ENCODE measurements around the gene HIGD1B. TPM values are rescaled to one million over a fixed set of nuclear protein-coding genes. Genes with fewer than 3 reads are reported as not detected.
A peak's percentile ranks its signal among the peaks of the same experiment; 100 is the strongest.

HIGD1B gene
- total RNA-seq, 1 donor: not detected

- H3K4me3 ChIP-seq (ENCODE audit: low read depth, low read length): no peak overlapping the region
- DNase-seq (ENCODE audit: low read depth): no peak
- no peak for TF ChIP-seq CTCF (IDR thresholded peaks at IDR 0.05; ENCODE audit: insufficient read depth, low read depth, low read length)
Measured at GRCh38 chr17:44877121-44877520, 29.4 kb downstream of the HIGD1B start.

DNA sequence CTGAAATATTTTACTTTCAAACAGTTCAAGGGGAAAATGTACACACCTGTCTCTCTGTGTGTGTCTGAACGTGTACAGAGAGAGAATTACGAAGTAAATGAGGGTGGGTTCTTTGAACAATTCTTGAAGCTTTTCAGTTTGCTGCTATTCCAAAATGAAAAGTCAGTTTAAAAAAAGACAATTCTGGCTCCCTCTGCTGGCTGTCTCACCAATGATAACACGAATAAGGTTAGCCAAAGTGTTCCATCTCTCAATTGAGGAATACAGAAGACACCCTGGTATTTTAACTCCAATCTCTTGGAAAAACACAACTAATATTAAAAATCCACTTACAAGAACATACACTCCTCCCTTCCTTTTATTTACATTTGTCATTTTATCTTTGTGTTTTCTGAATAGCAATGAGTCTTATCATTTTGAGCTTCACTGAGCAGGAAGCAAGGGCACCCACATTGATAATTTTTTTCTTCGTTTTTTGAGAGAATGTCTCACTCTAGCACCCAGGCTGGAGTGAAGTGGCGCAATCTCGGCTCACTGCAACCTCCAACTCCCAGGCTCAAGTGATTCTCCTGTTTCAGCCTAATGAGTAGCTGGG is 31.0 kb downstream of the HIGD1B start:
- TF ChIP-seq CTCF (IDR thresholded peaks at IDR 0.05; ENCODE audit: insufficient read depth, low read depth, low read length): peak; percentile 62
- H3K4me3 ChIP-seq (ENCODE audit: low read depth, low read length): no peak overlapping the region
- DNase-seq (ENCODE audit: low read depth): peak; percentile 48

- no peak overlapping the region for H3K4me3 ChIP-seq (ENCODE audit: low read depth, low read length)
- no peak for TF ChIP-seq CTCF (IDR thresholded peaks at IDR 0.05; ENCODE audit: insufficient read depth, low read depth, low read length)
- no peak for DNase-seq (ENCODE audit: low read depth)
Measured at GRCh38 chr17:44879376-44879775, 31.7 kb downstream of the HIGD1B start.

DNA sequence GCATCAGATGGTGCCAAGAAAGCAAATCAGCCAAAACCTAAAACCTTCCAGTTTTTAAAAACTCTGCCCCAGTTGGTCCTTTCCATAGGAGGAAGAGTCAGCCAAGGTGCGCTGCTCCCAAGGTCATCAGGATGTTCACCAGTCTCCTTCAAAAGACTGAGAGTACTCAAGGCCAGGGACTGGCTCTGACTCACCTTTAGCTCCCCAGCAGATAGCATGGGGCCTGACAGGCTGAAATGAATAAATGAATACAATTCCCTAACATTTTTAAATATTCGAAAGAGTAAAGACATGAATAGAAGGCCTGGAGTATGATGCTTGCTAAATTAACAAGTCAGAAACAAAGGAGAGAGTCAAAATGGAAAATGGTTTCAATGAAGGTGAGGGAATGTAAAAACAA is 32.4 kb downstream of the HIGD1B start:
- no peak for DNase-seq (ENCODE audit: low read depth)
- no peak for TF ChIP-seq CTCF (IDR thresholded peaks at IDR 0.05; ENCODE audit: insufficient read depth, low read depth, low read length)

GRCh38 chr17:44881145-44881544 is 33.5 kb downstream of the HIGD1B start:
- DNase-seq (ENCODE audit: low read depth): no peak
- no peak overlapping the region for H3K4me3 ChIP-seq (ENCODE audit: low read depth, low read length)
- no peak for TF ChIP-seq CTCF (IDR thresholded peaks at IDR 0.05; ENCODE audit: insufficient read depth, low read depth, low read length)

More for the DNA sequence above, 32.4 kb downstream of the HIGD1B start:
- H3K4me3 ChIP-seq (ENCODE audit: low read depth, low read length): no peak overlapping the region

GRCh38 chr17:44884941-44885340 is 37.3 kb downstream of the HIGD1B start:
- TF ChIP-seq CTCF (IDR thresholded peaks at IDR 0.05; ENCODE audit: insufficient read depth, low read depth, low read length): no peak
- no peak for DNase-seq (ENCODE audit: low read depth)
- H3K4me3 ChIP-seq (ENCODE audit: low read depth, low read length): no peak overlapping the region

DNA sequence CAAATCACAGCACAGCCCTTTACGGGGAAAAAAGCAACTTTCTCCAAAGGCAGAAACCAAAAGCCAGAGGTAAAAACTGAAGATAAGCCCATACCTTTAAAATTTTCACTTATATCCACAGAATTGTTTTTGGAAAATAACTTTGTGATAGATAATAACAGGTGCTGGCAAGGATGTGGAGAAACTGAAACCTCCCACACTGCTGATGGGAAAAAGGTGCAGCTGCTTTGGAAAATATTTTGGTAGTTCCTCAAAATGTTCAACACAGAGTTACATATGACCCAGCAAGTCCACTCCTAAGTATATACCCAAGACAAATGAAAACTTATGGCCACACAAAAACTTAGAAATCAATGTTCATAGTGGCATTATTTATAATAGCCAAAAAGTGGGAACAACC is 39.3 kb downstream of the HIGD1B start:
- no peak for DNase-seq (ENCODE audit: low read depth)
- H3K4me3 ChIP-seq (ENCODE audit: low read depth, low read length): no peak overlapping the region
- TF ChIP-seq CTCF (IDR thresholded peaks at IDR 0.05; ENCODE audit: insufficient read depth, low read depth, low read length): no peak
